Upper lobe of left lung (tissue), 6 donors: ENCODE measurements around the gene SLC2A4RG. TPM values are rescaled to one million over a fixed set of nuclear protein-coding genes. Genes with fewer than 3 reads are reported as not detected.
A peak's percentile ranks its signal among the peaks of the same experiment; 100 is the strongest.

ENCODE experiments used
- ATAC-seq, 2 donors: fragments of 200-7000 bp; cut with Tn5 transposase; one replicate each; pipeline ENCODE4 v1.9.1; 2022; ENCODE audit warnings: mild to moderate bottlenecking in 2 of 2, moderate library complexity in 2 of 2; ENCODE audit not compliant: low FRiP score in 2 of 2
- DNase-seq, 2 donors: peaks; one replicate each; pipeline ENCODE4 v3.0.0-alpha.2; 2019 to 2020
- H3K27ac ChIP-seq, 4 donors: fragments of 200-600 bp; sonication (generic); one replicate each; pipeline ENCODE4 v1.5.1; 2016 to 2019
- H3K27me3 ChIP-seq, 4 donors: fragments of 200-600 bp; sonication (generic); one replicate each; pipeline ENCODE4 v1.5.1; 2017 to 2019
- H3K36me3 ChIP-seq, 4 donors: fragments of 200-600 bp; sonication (generic); one replicate each; pipeline ENCODE4 v1.5.1; 2016 to 2019
- H3K4me1 ChIP-seq, 4 donors: fragments of 200-600 bp; sonication (generic); one replicate each; pipeline ENCODE4 v1.5.1; 2018 to 2019
- H3K4me3 ChIP-seq, 4 donors: fragments of 200-600 bp; sonication (generic); one replicate each; pipeline ENCODE4 v1.5.1; 2017 to 2019; ENCODE audit warnings: mild to moderate bottlenecking in 2 of 4, moderate library complexity in 1 of 4
- H3K9me3 ChIP-seq, 4 donors: fragments of 200-600 bp; sonication (generic); one replicate each; pipeline ENCODE4 v1.5.1; 2018 to 2019
- EP300 ChIP-seq, 4 donors: sonication (generic); formaldehyde crosslinking; IDR thresholded peaks; one replicate each; pipeline ENCODE4 v1.5.1; 2017; ENCODE audit warnings: antibody characterized with exemption in 4 of 4, control low read depth in 2 of 4
- POLR2A ChIP-seq, 4 donors: fragments of 450-650 bp; IDR thresholded peaks; one replicate each; pipeline ENCODE4 v1.5.1; 2016 to 2017; ENCODE audit warnings: antibody characterized with exemption in 4 of 4, mild to moderate bottlenecking in 2 of 4
- POLR2AphosphoS5 ChIP-seq, 2 donors: sonication (generic); formaldehyde crosslinking; IDR thresholded peaks; one replicate each; pipeline ENCODE4 v1.5.1; 2017; ENCODE audit warnings: antibody characterized with exemption in 2 of 2
- WGBS, 2 donors: methylation state at CpG; one replicate each; pipeline ENCODE4 v1.1.5; 2017 to 2018; 5-methylcytosine and 5-hydroxymethylcytosine counted together
- total RNA-seq, 6 donors: library from RNA; depleted of rRNA in 4 of 6; stranded (reverse); fragments of >200 nt in 4 of 6; gene quantifications; one replicate each; pipeline versions ENCODE4 v1.1.0 to v1.2.1, GENCODE V29; 2016 to 2021
- TF ChIP-seq, protein P1 (sequence below), 6 experiments: fragments of 450-650 bp in 4 of 6; fragments of 200-600 bp in 2 of 6; sonication (generic) in 2 of 6; IDR thresholded peaks; one replicate each; pipeline ENCODE4 v1.5.1; 2016 to 2019; ENCODE audit warnings: antibody characterized with exemption in 6 of 6
- donor health status: DM: no; HTN: no; CAD: no; lungs with moderate emphysema.
- donor health status: DM: no; HTN: yes; CAD: no; lungs with severe emphysema.

Gene SLC2A4RG
- total RNA-seq, 6 donors from 2014 or later: 28.8 to 106 (median 71.9) TPM

DNA sequence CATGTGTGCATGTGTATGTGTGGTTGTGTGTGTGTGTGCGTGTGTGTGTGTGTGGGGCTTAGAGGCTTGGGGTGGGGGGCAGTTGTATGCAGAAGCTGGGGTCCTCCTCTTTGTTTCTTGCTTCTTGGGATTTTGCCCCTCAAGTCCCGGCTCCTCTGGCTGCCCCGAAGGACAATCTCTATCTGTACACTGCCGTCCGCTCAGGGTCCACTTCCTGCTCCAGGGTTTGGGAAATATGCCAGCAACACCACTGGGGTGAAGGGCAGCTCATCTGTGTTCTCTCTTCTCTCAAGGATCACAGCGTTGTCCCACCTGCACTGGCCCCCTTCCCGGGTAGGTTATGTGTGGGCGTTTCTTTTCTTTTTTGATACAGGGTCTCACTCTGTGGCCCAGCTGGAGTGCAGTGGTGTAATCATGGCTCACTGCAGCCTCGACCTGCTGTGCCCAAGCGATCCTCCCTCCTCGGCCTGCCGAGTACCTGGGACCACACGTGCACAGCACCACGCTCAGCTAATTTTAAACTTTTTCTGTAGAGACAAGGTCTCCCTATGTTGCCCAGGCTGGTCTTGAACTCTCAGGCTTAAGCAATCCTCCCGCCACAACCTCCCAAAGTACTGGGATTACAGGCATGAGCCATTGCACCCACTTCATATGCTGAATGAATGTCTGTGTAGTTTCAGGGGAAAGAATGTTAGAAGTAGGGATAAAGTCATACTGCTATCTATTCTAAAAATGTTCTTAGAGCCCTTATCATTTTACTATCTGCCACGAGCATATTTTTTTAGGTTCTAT, 25.7 kb downstream of the SLC2A4RG start:
- no peak for TF ChIP-seq POLR2AphosphoS5 (IDR thresholded peaks at IDR 0.05)
- TF ChIP-seq EP300 (IDR thresholded peaks at IDR 0.05): no peak
- no peak for TF ChIP-seq POLR2A (IDR thresholded peaks at IDR 0.05)
- TF ChIP-seq, protein P1, sequence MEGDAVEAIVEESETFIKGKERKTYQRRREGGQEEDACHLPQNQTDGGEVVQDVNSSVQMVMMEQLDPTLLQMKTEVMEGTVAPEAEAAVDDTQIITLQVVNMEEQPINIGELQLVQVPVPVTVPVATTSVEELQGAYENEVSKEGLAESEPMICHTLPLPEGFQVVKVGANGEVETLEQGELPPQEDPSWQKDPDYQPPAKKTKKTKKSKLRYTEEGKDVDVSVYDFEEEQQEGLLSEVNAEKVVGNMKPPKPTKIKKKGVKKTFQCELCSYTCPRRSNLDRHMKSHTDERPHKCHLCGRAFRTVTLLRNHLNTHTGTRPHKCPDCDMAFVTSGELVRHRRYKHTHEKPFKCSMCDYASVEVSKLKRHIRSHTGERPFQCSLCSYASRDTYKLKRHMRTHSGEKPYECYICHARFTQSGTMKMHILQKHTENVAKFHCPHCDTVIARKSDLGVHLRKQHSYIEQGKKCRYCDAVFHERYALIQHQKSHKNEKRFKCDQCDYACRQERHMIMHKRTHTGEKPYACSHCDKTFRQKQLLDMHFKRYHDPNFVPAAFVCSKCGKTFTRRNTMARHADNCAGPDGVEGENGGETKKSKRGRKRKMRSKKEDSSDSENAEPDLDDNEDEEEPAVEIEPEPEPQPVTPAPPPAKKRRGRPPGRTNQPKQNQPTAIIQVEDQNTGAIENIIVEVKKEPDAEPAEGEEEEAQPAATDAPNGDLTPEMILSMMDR (IDR thresholded peaks at IDR 0.05): no peak
- H3K4me1 ChIP-seq: no peaks in the 10 kb centered on the region
- H3K9me3 ChIP-seq: no peaks in the 10 kb centered on the region
- 84% methylated on average over 16 of the region's 16 CpGs for WGBS, 2 donors
- H3K27me3 ChIP-seq: no peaks in the 10 kb centered on the region
- no peak for DNase-seq
- no peak for ATAC-seq
- no peak overlapping the region for H3K4me3 ChIP-seq
- peaks cover 0 to 32% (median 11%) of the 10 kb centered on the region in 4 donors for H3K36me3 ChIP-seq
- no peak overlapping the region for H3K27ac ChIP-seq

GRCh38 chr20:63765902-63766301, 26.3 kb downstream of the SLC2A4RG start:
- no peak for TF ChIP-seq POLR2AphosphoS5 (IDR thresholded peaks at IDR 0.05)
- TF ChIP-seq, protein P1 (IDR thresholded peaks at IDR 0.05): no peak
- no peak for TF ChIP-seq POLR2A (IDR thresholded peaks at IDR 0.05)
- TF ChIP-seq EP300 (IDR thresholded peaks at IDR 0.05): no peak
- Histone ChIP-seq H3K4me3 (no peak overlapping the region), H3K27me3 (no peaks in the 10 kb centered on the region), H3K4me1 (no peaks in the 10 kb centered on the region), H3K9me3 (no peaks in the 10 kb centered on the region), H3K36me3 (peaks cover 0 to 37% (median 11%) of the 10 kb centered on the region in 4 donors), H3K27ac (no peak overlapping the region)
- ATAC-seq (no peak), DNase-seq (no peak)
- 81 to 85% methylated on average over 7 of the region's 7 CpGs for WGBS, 2 donors

GRCh38 chr20:63766695-63767426, 27.3 kb downstream of the SLC2A4RG start:
- no peaks in the 10 kb centered on the region for H3K27me3 ChIP-seq
- TF ChIP-seq, protein P1 (IDR thresholded peaks at IDR 0.05): no peak
- TF ChIP-seq EP300 (IDR thresholded peaks at IDR 0.05) (no peak), POLR2AphosphoS5 (IDR thresholded peaks at IDR 0.05) (no peak), POLR2A (IDR thresholded peaks at IDR 0.05) (no peak)
- WGBS, 2 donors: 94 to 95% methylated on average over 32 to 38 of the region's 38 CpGs
- no peaks in the 10 kb centered on the region for H3K4me1 ChIP-seq
- no peak overlapping the region for H3K4me3 ChIP-seq
- H3K9me3 ChIP-seq: no peaks in the 10 kb centered on the region
- ATAC-seq (no peak), DNase-seq (peak in 1 of 2 donors; percentile 79)
- no peak overlapping the region for H3K27ac ChIP-seq
- peaks cover 0 to 36% (median 13%) of the 10 kb centered on the region in 4 donors for H3K36me3 ChIP-seq

- ATAC-seq (no peak), DNase-seq (peak in 1 of 2 donors; percentile 87)
- no peak overlapping the region for H3K27ac ChIP-seq
- 81 to 82% methylated on average over 8 to 16 of the region's 18 CpGs for WGBS, 2 donors
- TF ChIP-seq POLR2A (IDR thresholded peaks at IDR 0.05) (no peak), EP300 (IDR thresholded peaks at IDR 0.05) (no peak), POLR2AphosphoS5 (IDR thresholded peaks at IDR 0.05) (no peak)
- TF ChIP-seq, protein P1 (IDR thresholded peaks at IDR 0.05): no peak
- H3K36me3 ChIP-seq: peaks cover 0 to 35% (median 13%) of the 10 kb centered on the region in 4 donors
- H3K4me1 ChIP-seq: peaks cover 0 to 3% (median 3%) of the 10 kb centered on the region in 4 donors
- no peaks in the 10 kb centered on the region for H3K9me3 ChIP-seq
- no peak overlapping the region for H3K4me3 ChIP-seq
- no peaks in the 10 kb centered on the region for H3K27me3 ChIP-seq
Measured at GRCh38 chr20:63767456-63767855, 27.9 kb downstream of the SLC2A4RG start.
